ENCODE results near the gene ST3GAL2.

GRCh38 chr16:70375636-70376611 lies 63.0 kb downstream of the ST3GAL2 start:
- TF ChIP-seq EZH2phosphoT487 (IDR thresholded peaks at IDR 0.05; ENCODE audit: low read length) (no peak), CTCF (IDR thresholded peaks at IDR 0.05; ENCODE audit: low read length) (no peak)

All from MM.1S (cell line).